Right lobe of liver (tissue), 6 donors: ENCODE data around the gene AIG1. TPM values are rescaled to one million over a fixed set of nuclear protein-coding genes. Genes with fewer than 3 reads are reported as not detected.

Source experiments
- ATAC-seq, 4 donors: fragments of 200-7000 bp; cut with Tn5 transposase; one replicate each; pipeline ENCODE4 v1.9.1; 2020; ENCODE audit warnings: mild to moderate bottlenecking in 4 of 4, moderate library complexity in 4 of 4
- DNase-seq, 3 donors: peaks; one replicate each; pipeline ENCODE4 v3.0.0-alpha.2; 2020
- H3K27ac ChIP-seq, 3 donors: fragments of 200-600 bp; one replicate each; pipeline ENCODE4 v1.8.0; 2022
- H3K27me3 ChIP-seq, 2 donors: fragments of 200-600 bp; one replicate each; pipeline ENCODE4 v1.8.0; 2022
- H3K36me3 ChIP-seq, 4 donors: fragments of 200-600 bp; sonication (generic) in 1 of 4; one replicate each; pipeline versions ENCODE4 v1.5.1 to v1.8.0; 2017 to 2022; ENCODE audit warnings: control low read depth in 1 of 4
- H3K4me1 ChIP-seq, 4 donors: fragments of 200-600 bp; sonication (generic) in 1 of 4; one replicate each; pipeline versions ENCODE4 v1.5.1 to v1.8.0; 2017 to 2022; ENCODE audit warnings: control low read depth in 1 of 4
- H3K4me3 ChIP-seq, 3 donors: fragments of 200-600 bp; one replicate each; pipeline ENCODE4 v1.8.0; 2022
- H3K9me3 ChIP-seq, 4 donors: fragments of 200-600 bp; sonication (generic) in 1 of 4; one replicate each; pipeline versions ENCODE4 v1.5.1 to v1.8.0; 2017 to 2022; ENCODE audit warnings: control low read depth in 1 of 4
- POLR2A ChIP-seq: fragments of 450-650 bp; IDR thresholded peaks from one replicate; pipeline ENCODE4 v1.6.1; 2017; ENCODE audit warnings: antibody characterized with exemption, mild to moderate bottlenecking
- WGBS: methylation state at CpG from one replicate; pipeline ENCODE4 v1.1.6; 2018; ENCODE audit warnings: low coverage, low lambda C conversion rate; ENCODE audit not compliant: insufficient coverage; ENCODE audit errors: missing lambda C conversion rate; 5-methylcytosine and 5-hydroxymethylcytosine counted together
- intact Hi-C, 2 donors: fragments of 100-400 bp; cut with DNase I; formaldehyde crosslinking; loops; one replicate each; pipeline versions ENCODE4 v1.11.2 to v1.14.1; 2022
- total RNA-seq, 6 experiments: library from RNA; depleted of rRNA in 2 of 6; stranded (reverse); fragments of >200 nt in 2 of 6; fragmentation: NEBNext Ultra II Directional in 3 of 6; extraction: Animal tissue kit (Norgen Biotek cat#: 25700) in 3 of 6; gene quantifications; one replicate each; pipeline versions ENCODE4 v1.1.0 to v1.2.4, GENCODE V29; 2016 to 2023
- TF ChIP-seq, protein P1 (sequence below), 4 donors: fragments of 200-600 bp in 3 of 4; fragments of 450-650 bp in 1 of 4; IDR thresholded peaks; one replicate each; pipeline versions ENCODE4 v1.5.1 to v1.8.0; 2016 to 2022; ENCODE audit warnings: antibody characterized with exemption in 4 of 4, mild to moderate bottlenecking in 2 of 4
- donor health status: DM: no; HTN: yes; CAD: no.
- donor health status: DM: no; HTN: no; CAD: no.
- donor health status: DM: no; HTN: no; CAD: no.
- donor health status: DM: no; HTN: yes; CAD: no.
- donor health status: DM: no; HTN: yes; CAD: no.

The AIG1 gene
- total RNA-seq, 6 experiments from 2014 or later: 81.4 to 151 (median 111) TPM

DNA sequence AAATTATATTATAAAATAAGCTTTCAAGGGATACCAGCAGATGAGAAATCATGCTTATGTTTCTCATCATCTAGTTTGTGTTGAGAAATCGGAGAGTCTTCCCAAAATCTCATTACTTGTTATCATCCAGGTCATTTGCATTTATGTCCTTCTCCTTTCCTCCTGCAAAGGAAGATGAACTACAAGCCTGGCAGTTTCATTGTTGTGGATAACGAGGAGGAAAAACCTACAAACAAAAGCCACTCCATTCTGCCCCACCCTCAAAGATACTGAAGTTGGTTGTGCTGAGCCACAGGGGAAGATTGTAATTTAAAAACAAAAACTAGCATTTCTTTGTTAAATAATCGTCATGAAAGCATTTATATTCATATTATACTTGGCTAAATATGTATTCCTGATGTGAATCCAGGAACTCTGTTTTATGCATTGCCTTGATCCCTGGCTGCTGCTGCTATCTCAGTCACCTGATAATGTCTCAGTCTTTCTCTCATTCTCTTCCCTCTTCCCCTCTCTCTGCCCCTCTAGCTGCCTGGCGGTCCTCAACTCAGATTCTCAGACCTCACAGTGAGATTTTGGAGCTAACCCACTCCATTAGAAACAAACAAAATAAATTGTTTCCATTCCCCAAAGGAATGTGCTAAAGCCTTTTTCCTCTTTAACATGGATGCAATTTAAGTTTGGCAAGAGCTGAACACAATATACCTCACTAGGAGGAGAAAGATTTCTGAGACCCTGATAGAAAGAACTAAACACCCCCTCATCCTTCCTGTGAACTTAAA is 204.5 kb downstream of the AIG1 start:
- Histone ChIP-seq H3K9me3 (no peaks in the 10 kb centered on the region), H3K4me3 (no peak overlapping the region), H3K27ac (no peak overlapping the region), H3K27me3 (no peaks in the 10 kb centered on the region), H3K36me3 (no peaks in the 10 kb centered on the region), H3K4me1 (peaks cover 0 to 8% (median 0%) of the 10 kb centered on the region in 4 donors)
- 85% methylated on average over 4 of the region's 4 CpGs for WGBS
- ATAC-seq (no peak), DNase-seq (no peak)
- intact Hi-C loops: no loop called here
- no peak for TF ChIP-seq POLR2A
- TF ChIP-seq, protein P1, sequence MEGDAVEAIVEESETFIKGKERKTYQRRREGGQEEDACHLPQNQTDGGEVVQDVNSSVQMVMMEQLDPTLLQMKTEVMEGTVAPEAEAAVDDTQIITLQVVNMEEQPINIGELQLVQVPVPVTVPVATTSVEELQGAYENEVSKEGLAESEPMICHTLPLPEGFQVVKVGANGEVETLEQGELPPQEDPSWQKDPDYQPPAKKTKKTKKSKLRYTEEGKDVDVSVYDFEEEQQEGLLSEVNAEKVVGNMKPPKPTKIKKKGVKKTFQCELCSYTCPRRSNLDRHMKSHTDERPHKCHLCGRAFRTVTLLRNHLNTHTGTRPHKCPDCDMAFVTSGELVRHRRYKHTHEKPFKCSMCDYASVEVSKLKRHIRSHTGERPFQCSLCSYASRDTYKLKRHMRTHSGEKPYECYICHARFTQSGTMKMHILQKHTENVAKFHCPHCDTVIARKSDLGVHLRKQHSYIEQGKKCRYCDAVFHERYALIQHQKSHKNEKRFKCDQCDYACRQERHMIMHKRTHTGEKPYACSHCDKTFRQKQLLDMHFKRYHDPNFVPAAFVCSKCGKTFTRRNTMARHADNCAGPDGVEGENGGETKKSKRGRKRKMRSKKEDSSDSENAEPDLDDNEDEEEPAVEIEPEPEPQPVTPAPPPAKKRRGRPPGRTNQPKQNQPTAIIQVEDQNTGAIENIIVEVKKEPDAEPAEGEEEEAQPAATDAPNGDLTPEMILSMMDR (IDR thresholded peaks at IDR 0.05): no peak

DNA sequence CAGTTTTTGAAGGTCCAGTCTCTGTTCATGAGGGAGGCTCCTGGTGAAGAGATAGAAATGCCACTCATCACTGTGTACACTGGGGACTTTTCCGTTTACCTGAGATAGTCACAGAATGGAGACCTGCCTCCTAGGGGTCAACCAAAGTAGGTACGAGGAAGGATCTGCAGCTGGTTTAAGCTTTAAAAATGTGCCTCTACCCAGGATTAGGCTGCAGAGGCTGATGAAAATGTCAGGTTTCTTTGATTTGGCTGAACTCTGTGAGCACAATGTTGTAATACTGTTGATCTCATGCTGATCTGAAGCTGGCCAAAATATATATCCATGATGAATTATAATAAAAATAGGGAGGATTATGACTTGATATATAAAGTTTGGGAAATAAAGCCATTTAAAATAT is 207.1 kb downstream of the AIG1 start:
- Histone ChIP-seq H3K27ac (no peak overlapping the region), H3K36me3 (no peaks in the 10 kb centered on the region), H3K27me3 (no peaks in the 10 kb centered on the region), H3K9me3 (no peaks in the 10 kb centered on the region), H3K4me3 (no peak overlapping the region), H3K4me1 (peaks cover 0 to 8% (median 2%) of the 10 kb centered on the region in 4 donors)
- TF ChIP-seq, protein P1 (IDR thresholded peaks at IDR 0.05): no peak
- 45% methylated on average over 2 of the region's 2 CpGs for WGBS
- intact Hi-C loops: no loop called here
- ATAC-seq (peak; percentile 47 to 83 (median 66)), DNase-seq (no peak)

DNA sequence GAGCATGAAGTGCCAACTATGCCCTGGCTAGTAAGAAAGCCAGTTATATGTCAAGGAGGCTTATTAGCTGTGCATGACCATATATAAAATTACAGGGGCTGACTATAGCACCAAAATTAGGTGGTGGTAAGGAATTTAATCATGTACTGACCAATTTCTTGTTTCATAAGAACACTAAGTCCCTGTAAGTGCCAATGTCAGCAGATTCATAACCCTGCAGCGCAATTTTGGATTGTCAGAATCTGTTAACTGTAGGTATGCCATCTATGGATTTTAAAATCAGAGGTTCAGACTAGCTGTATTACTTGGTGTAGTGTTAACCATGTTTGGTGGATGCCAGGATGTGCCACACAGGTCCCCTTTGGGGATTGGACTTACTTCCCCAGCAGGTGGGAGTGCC is 207.8 kb downstream of the AIG1 start:
- Histone ChIP-seq H3K9me3 (no peaks in the 10 kb centered on the region), H3K4me3 (no peak overlapping the region), H3K4me1 (peaks cover 0 to 8% (median 2%) of the 10 kb centered on the region in 4 donors), H3K27ac (no peak overlapping the region), H3K36me3 (no peaks in the 10 kb centered on the region), H3K27me3 (no peaks in the 10 kb centered on the region)
- TF ChIP-seq, protein P1 (IDR thresholded peaks at IDR 0.05): no peak
- TF ChIP-seq POLR2A: no peak
- DNase-seq: no peak
- intact Hi-C loops: no loop called here
- no peak for ATAC-seq
- 100% methylated on average over 1 of the region's 1 CpG for WGBS

DNA sequence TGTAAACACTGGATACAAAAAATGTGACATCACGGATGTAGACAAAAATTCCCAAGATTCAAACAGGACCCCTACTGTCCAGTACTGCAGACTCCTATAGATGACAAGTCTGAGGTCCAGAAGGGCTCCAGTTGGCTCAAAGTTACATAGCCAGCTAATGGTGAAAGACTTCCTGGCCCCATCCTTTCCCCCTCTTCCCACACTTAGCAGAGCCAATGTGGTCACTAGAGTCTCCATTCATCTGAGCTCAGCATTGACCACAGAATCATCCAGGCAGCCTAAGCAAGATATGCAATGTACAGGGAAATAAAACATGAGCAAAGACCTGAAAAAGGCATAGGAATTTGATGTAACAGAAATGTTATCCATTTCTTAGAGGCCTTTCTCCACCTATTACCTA is 209.3 kb downstream of the AIG1 start:
- H3K27ac ChIP-seq: no peak overlapping the region
- intact Hi-C loops: no loop called here
- TF ChIP-seq, protein P1 (IDR thresholded peaks at IDR 0.05): no peak
- TF ChIP-seq POLR2A: no peak
- no peaks in the 10 kb centered on the region for H3K9me3 ChIP-seq
- H3K4me3 ChIP-seq: no peak overlapping the region
- peaks cover 0 to 8% (median 2%) of the 10 kb centered on the region in 4 donors for H3K4me1 ChIP-seq
- ATAC-seq (no peak), DNase-seq (no peak)
- H3K36me3 ChIP-seq: no peaks in the 10 kb centered on the region
- no peaks in the 10 kb centered on the region for H3K27me3 ChIP-seq
- 83% methylated on average over 1 of the region's 1 CpG for WGBS
